Esophagus squamous epithelium (tissue), 4 donors: ENCODE measurements around the gene WFDC12.

Experiments
- CTCF ChIP-seq, 6 experiments: fragments of 450-650 bp in 4 of 6; fragments of 200-600 bp in 2 of 6; sonication (generic) in 2 of 6; IDR thresholded peaks; one replicate each; pipeline ENCODE4 v1.5.1; 2016 to 2019; ENCODE audit warnings: antibody characterized with exemption in 6 of 6, mild to moderate bottlenecking in 4 of 6, moderate library complexity in 4 of 6
- POLR2A ChIP-seq, 4 donors: fragments of 450-650 bp; IDR thresholded peaks; one replicate each; pipeline ENCODE4 v1.6.1; 2017; ENCODE audit warnings: antibody characterized with exemption in 4 of 4, mild to moderate bottlenecking in 4 of 4, moderate library complexity in 3 of 4

GRCh38 chr20:45115386-45115774 is 8.9 kb downstream of the WFDC12 start:
- TF ChIP-seq CTCF (IDR thresholded peaks at IDR 0.05), result no peak
- TF ChIP-seq POLR2A (IDR thresholded peaks at IDR 0.05), result no peak
